HCT116 (cell line): ENCODE results near the gene DPH2.

ENCODE experiments used
- CEBPB ChIP-seq: IDR thresholded peaks from 2 replicates; pipeline ENCODE4 v1.6.1; 2012; ENCODE audit warnings: low read depth
- EGR1 ChIP-seq: IDR thresholded peaks from 2 replicates; pipeline ENCODE4 v1.6.1; 2012; ENCODE audit warnings: low read depth
- JUND ChIP-seq: IDR thresholded peaks from 2 replicates; pipeline ENCODE4 v1.6.1; 2012
- POLR2A ChIP-seq: IDR thresholded peaks from 2 replicates; pipeline ENCODE4 v1.7.0; 2011; ENCODE audit warnings: borderline replicate concordance; ENCODE audit not compliant: insufficient read depth, insufficient read length; ENCODE audit errors: extremely low read depth
- POLR2AphosphoS5 ChIP-seq: IDR thresholded peaks from 2 replicates; pipeline ENCODE4 v1.6.1; 2011; ENCODE audit warnings: mild to moderate bottlenecking, low read depth, low read length, moderate library complexity
- SIN3A ChIP-seq: IDR thresholded peaks from 2 replicates; pipeline ENCODE4 v1.6.1; 2012; ENCODE audit warnings: low read depth
- SRF ChIP-seq: IDR thresholded peaks from 2 replicates; pipeline ENCODE4 v1.6.1; 2012; ENCODE audit warnings: low read depth
- YY1 ChIP-seq: IDR thresholded peaks from 2 replicates; pipeline ENCODE4 v1.6.1; 2011; ENCODE audit warnings: low read length, low read depth, moderate library complexity, mild to moderate bottlenecking; ENCODE audit not compliant: insufficient replicate concordance; ENCODE audit errors: extremely low read depth
- ZFX ChIP-seq: fragments of 450-650 bp; IDR thresholded peaks from 2 replicates; pipeline ENCODE4 v1.6.1; 2017
- ZNF274 ChIP-seq: fragments of 200-500 bp; sonication (Bioruptor generic); IDR thresholded peaks from 2 replicates; pipeline ENCODE4 v1.6.1; 2014; ENCODE audit warnings: mild to moderate bottlenecking, low read depth, low read length, inconsistent platforms
- TF ChIP-seq, protein P1 (sequence below), 3 experiments: fragments of 200-600 bp in 1 of 3; sonication (generic) in 1 of 3; IDR thresholded peaks in 2 of 3; conservative IDR thresholded peaks in 1 of 3; 2 replicates each; pipeline ENCODE4 v1.5.1; 2012 to 2017; ENCODE audit warnings: low read depth in 2 of 3, low read length in 2 of 3, antibody characterized with exemption in 1 of 3, borderline replicate concordance in 1 of 3, control low read depth in 1 of 3, mild to moderate bottlenecking in 1 of 3, mixed read lengths in 1 of 3, mixed run types in 1 of 3, moderate library complexity in 1 of 3; ENCODE audit not compliant: insufficient read depth in 1 of 3

DNA sequence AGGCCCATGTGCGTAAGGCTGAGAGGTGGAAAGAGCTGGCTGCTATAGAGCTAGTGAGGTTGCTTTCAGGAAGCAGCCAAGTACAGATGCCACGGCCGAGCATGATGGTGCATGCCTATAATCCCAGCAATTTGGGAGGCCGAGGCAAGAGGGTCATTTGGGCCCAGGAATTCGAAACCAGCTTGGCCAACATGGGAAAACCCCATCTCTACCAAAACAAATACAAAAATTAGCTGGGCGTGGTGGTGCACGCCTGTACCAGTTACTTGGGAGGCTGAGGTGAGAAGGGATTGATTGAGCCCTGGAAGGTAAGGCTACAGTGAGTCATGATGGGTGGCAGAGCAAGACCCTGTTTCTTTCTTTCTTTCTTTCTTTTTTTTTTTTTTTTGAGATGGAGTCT lies 24.3 kb downstream of the DPH2 start:
- TF ChIP-seq POLR2A (no peak), SIN3A (no peak), CEBPB (no peak), ZFX (no peak), POLR2AphosphoS5 (no peak), JUND (no peak), YY1 (no peak), EGR1 (no peak), ZNF274 (no peak), SRF (no peak)
- TF ChIP-seq, protein P1, sequence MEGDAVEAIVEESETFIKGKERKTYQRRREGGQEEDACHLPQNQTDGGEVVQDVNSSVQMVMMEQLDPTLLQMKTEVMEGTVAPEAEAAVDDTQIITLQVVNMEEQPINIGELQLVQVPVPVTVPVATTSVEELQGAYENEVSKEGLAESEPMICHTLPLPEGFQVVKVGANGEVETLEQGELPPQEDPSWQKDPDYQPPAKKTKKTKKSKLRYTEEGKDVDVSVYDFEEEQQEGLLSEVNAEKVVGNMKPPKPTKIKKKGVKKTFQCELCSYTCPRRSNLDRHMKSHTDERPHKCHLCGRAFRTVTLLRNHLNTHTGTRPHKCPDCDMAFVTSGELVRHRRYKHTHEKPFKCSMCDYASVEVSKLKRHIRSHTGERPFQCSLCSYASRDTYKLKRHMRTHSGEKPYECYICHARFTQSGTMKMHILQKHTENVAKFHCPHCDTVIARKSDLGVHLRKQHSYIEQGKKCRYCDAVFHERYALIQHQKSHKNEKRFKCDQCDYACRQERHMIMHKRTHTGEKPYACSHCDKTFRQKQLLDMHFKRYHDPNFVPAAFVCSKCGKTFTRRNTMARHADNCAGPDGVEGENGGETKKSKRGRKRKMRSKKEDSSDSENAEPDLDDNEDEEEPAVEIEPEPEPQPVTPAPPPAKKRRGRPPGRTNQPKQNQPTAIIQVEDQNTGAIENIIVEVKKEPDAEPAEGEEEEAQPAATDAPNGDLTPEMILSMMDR (IDR thresholded peaks at IDR 0.05 in 2 of 3, conservative IDR thresholded peaks at IDR 0.05 in 1 of 3; ENCODE audit: borderline replicate concordance in 1 of 3, insufficient read depth in 1 of 3, low read depth in 2 of 3, low read length in 2 of 3): no peak
